ENCODE results near the gene EIF4E2.

EIF4E2 gene, protein sequence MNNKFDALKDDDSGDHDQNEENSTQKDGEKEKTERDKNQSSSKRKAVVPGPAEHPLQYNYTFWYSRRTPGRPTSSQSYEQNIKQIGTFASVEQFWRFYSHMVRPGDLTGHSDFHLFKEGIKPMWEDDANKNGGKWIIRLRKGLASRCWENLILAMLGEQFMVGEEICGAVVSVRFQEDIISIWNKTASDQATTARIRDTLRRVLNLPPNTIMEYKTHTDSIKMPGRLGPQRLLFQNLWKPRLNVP

DNA sequence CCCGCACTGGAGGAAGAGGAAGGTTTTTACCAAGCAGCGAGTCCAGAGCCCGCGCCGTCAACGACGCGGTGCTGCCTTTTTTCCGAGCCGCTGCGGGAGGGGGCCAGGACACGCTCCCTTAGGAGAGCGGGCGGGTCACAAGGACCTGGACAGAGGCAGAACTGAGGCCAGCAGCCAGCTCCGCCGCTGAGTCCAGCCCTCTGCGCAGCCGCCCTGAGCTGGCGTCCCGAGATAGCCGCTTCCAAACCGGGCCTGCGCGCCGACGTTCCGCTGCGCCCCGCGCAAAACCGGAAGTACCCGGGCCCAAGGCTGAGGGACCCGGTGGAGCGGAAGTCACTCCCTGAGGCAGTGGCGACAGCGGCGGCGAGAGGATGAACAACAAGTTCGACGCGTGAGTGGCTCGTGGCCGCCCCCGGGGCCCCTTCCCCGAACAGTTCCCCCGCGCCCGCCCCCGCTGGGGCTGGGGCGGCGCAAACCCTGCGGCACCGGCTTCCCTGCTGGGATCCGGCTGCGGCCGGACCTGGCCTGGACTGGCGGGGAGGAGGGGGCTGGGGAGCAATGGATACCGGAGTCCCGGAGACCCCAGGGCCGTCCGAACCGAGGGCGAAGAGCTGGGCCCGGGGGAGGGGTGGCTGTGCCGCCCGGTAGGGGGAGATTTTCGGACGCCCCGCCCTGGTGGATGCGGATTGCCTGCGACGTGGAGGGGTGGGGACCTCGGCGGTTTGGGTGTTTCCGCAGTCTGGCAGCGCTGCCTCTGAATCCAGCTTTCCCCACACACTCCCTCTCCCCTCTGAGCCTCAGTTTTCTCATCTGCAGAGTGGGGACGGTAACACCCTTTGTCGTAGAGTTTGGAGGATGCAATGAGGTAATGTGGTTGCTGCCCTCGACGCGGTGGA is at the start of gene EIF4E2, which contains the start of gene TIGD1:
Gene EIF4E2 (plus strand): TSS at position 336 of the 896 bp plus-strand sequence. CDS start 36 bp downstream, at position 372.
Gene TIGD1 (minus strand): TSS at position 204 of the 896 bp plus-strand sequence. CDS start 675 bp downstream, outside the sequence.
- TF ChIP-seq, protein P1, sequence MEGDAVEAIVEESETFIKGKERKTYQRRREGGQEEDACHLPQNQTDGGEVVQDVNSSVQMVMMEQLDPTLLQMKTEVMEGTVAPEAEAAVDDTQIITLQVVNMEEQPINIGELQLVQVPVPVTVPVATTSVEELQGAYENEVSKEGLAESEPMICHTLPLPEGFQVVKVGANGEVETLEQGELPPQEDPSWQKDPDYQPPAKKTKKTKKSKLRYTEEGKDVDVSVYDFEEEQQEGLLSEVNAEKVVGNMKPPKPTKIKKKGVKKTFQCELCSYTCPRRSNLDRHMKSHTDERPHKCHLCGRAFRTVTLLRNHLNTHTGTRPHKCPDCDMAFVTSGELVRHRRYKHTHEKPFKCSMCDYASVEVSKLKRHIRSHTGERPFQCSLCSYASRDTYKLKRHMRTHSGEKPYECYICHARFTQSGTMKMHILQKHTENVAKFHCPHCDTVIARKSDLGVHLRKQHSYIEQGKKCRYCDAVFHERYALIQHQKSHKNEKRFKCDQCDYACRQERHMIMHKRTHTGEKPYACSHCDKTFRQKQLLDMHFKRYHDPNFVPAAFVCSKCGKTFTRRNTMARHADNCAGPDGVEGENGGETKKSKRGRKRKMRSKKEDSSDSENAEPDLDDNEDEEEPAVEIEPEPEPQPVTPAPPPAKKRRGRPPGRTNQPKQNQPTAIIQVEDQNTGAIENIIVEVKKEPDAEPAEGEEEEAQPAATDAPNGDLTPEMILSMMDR (IDR thresholded peaks at IDR 0.05; ENCODE audit: borderline replicate concordance, extremely low read depth, low read length, poor library complexity, severe bottlenecking), result peak; percentile 51
- TF ChIP-seq EZH2 (IDR thresholded peaks at IDR 0.05; ENCODE audit: borderline replicate concordance, low read depth, low read length, severe bottlenecking), result no peak
- DNase-seq, result peak; percentile 93
- Histone ChIP-seq H3K4me1 (ENCODE audit: insufficient read depth, low read length) (peaks cover 53% of the 10 kb centered on the region), H3K4me3 (ENCODE audit: low read depth in 1 of 2, low read length in 2 of 2) (peak within 1 kb of the TSS; percentile 77 to 94), H4K20me1 (ENCODE audit: insufficient read depth, low read length) (peaks cover 38% of the 10 kb centered on the region), H3K27me3 (ENCODE audit: insufficient read depth, low read length, poor library complexity) (no peaks in the 10 kb centered on the region), H3K9ac (ENCODE audit: low read depth, low read length) (peak within 1 kb of the TSS; percentile 98), H3K4me2 (ENCODE audit: insufficient read depth, low read length) (peak within 1 kb of the TSS; percentile 94), H2AFZ (ENCODE audit: low read depth, low read length) (peak within 1 kb of the TSS; percentile 99), H3K79me2 (ENCODE audit: insufficient read depth, low read length) (peaks cover 95% of the 10 kb centered on the region), H3K36me3 (ENCODE audit: insufficient read depth, low read length) (peaks cover 38% of the 10 kb centered on the region), H3K27ac (ENCODE audit: low read length) (peak within 1 kb of the TSS; percentile 96), H3K9me3 (ENCODE audit: insufficient read depth, low read length, severe bottlenecking) (no peaks in the 10 kb centered on the region)
- peak; percentile 93 for ATAC-seq (ENCODE audit: insufficient read depth, low read depth)

DNA sequence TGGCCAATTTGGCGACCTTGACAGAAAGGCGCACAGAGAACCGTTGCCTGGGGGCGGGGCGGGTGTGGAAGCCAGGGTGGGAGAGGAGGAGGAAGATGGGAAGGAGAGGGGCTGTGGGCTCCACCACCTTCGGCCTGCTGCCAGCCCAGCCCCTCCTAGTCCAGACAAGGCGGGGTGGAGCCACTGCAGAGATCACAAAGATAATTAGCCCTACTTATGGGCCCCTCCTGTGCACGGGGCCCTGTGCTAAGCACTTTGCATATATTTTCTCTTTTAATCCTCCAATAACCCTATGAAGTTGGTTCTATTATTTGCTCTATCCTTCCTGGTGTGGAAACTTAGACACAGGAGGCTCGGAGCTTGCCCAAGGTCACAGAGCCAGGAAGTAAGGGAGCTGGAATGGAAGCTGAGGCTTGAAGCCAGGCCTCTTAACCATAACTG is 49.1 kb upstream of the EIF4E2 start:
- H3K27me3 ChIP-seq (ENCODE audit: insufficient read depth, low read length, poor library complexity), result peaks cover 18% of the 10 kb centered on the region
- DNase-seq (no peak), ATAC-seq (ENCODE audit: insufficient read depth, low read depth) (no peak)

GRCh38 chr2:232501794-232502390 is 48.6 kb upstream of the EIF4E2 start:
- H3K36me3 ChIP-seq (ENCODE audit: insufficient read depth, low read length), result no peaks in the 10 kb centered on the region
- no peak overlapping the region for H3K27ac ChIP-seq (ENCODE audit: low read length)
- ATAC-seq (ENCODE audit: insufficient read depth, low read depth), result no peak
- H3K4me3 ChIP-seq (ENCODE audit: low read depth in 1 of 2, low read length in 2 of 2), result no peak overlapping the region
- H3K27me3 ChIP-seq (ENCODE audit: insufficient read depth, low read length, poor library complexity), result peaks cover 18% of the 10 kb centered on the region
- no peak for TF ChIP-seq EZH2 (IDR thresholded peaks at IDR 0.05; ENCODE audit: borderline replicate concordance, low read depth, low read length, severe bottlenecking)
- TF ChIP-seq, protein P1 (IDR thresholded peaks at IDR 0.05; ENCODE audit: borderline replicate concordance, extremely low read depth, low read length, poor library complexity, severe bottlenecking), result no peak
- H3K79me2 ChIP-seq (ENCODE audit: insufficient read depth, low read length), result no peaks in the 10 kb centered on the region
- H3K4me2 ChIP-seq (ENCODE audit: insufficient read depth, low read length), result no peak overlapping the region
- H3K9ac ChIP-seq (ENCODE audit: low read depth, low read length), result no peak overlapping the region
- DNase-seq, result no peak
- H3K4me1 ChIP-seq (ENCODE audit: insufficient read depth, low read length), result no peaks in the 10 kb centered on the region
- no peaks in the 10 kb centered on the region for H3K9me3 ChIP-seq (ENCODE audit: insufficient read depth, low read length, severe bottlenecking)
- H2AFZ ChIP-seq (ENCODE audit: low read depth, low read length), result no peak overlapping the region
- no peaks in the 10 kb centered on the region for H4K20me1 ChIP-seq (ENCODE audit: insufficient read depth, low read length)

More for the DNA sequence above, 49.1 kb upstream of the EIF4E2 start:
- Histone ChIP-seq H3K4me2 (ENCODE audit: insufficient read depth, low read length) (no peak overlapping the region), H3K9ac (ENCODE audit: low read depth, low read length) (no peak overlapping the region), H3K4me1 (ENCODE audit: insufficient read depth, low read length) (no peaks in the 10 kb centered on the region), H3K4me3 (ENCODE audit: low read depth in 1 of 2, low read length in 2 of 2) (no peak overlapping the region), H4K20me1 (ENCODE audit: insufficient read depth, low read length) (no peaks in the 10 kb centered on the region), H3K27ac (ENCODE audit: low read length) (no peak overlapping the region), H3K9me3 (ENCODE audit: insufficient read depth, low read length, severe bottlenecking) (no peaks in the 10 kb centered on the region), H2AFZ (ENCODE audit: low read depth, low read length) (no peak overlapping the region), H3K79me2 (ENCODE audit: insufficient read depth, low read length) (no peaks in the 10 kb centered on the region), H3K36me3 (ENCODE audit: insufficient read depth, low read length) (no peaks in the 10 kb centered on the region)
- no peak for TF ChIP-seq EZH2 (IDR thresholded peaks at IDR 0.05; ENCODE audit: borderline replicate concordance, low read depth, low read length, severe bottlenecking)
- TF ChIP-seq, protein P1 (IDR thresholded peaks at IDR 0.05; ENCODE audit: borderline replicate concordance, extremely low read depth, low read length, poor library complexity, severe bottlenecking), result no peak
